Tibial nerve (tissue), 4 donors: ENCODE data around the gene OSTC. TPM values are rescaled to one million over a fixed set of nuclear protein-coding genes. Genes with fewer than 3 reads are reported as not detected.

ENCODE experiments used
- DNase-seq, 2 donors: peaks; one replicate each; pipeline ENCODE4 v3.0.0-alpha.2; 2019; ENCODE audit warnings: low spot score in 2 of 2
- H3K27ac ChIP-seq, 4 donors: fragments of 200-600 bp; sonication (generic) in 3 of 4; one replicate each; pipeline ENCODE4 v1.5.1; 2017 to 2019; ENCODE audit warnings: mild to moderate bottlenecking in 1 of 4
- H3K27me3 ChIP-seq, 2 donors: fragments of 200-600 bp; sonication (generic) in 1 of 2; one replicate each; pipeline versions ENCODE4 v1.5.1 to v1.6.0; 2017 to 2019
- H3K36me3 ChIP-seq, 3 donors: fragments of 200-600 bp; sonication (generic); one replicate each; pipeline ENCODE4 v1.5.1; 2018 to 2019
- H3K4me1 ChIP-seq, 4 donors: fragments of 200-600 bp; sonication (generic) in 3 of 4; one replicate each; pipeline ENCODE4 v1.5.1; 2017 to 2019
- H3K4me3 ChIP-seq, 4 donors: fragments of 200-600 bp; sonication (generic) in 3 of 4; one replicate each; pipeline ENCODE4 v1.5.1; 2017 to 2019; ENCODE audit warnings: mild to moderate bottlenecking in 1 of 4, moderate library complexity in 1 of 4
- H3K9me3 ChIP-seq, 4 donors: fragments of 200-600 bp; sonication (generic) in 3 of 4; one replicate each; pipeline ENCODE4 v1.5.1; 2017 to 2019
- EP300 ChIP-seq, 2 donors: sonication (generic); formaldehyde crosslinking; IDR thresholded peaks; one replicate each; pipeline ENCODE4 v1.6.1; 2017; ENCODE audit warnings: antibody characterized with exemption in 2 of 2, mild to moderate bottlenecking in 1 of 2
- POLR2A ChIP-seq, 2 donors: fragments of 450-650 bp; IDR thresholded peaks; one replicate each; pipeline ENCODE4 v1.6.1; 2017; ENCODE audit warnings: antibody characterized with exemption in 2 of 2, mild to moderate bottlenecking in 2 of 2, moderate library complexity in 2 of 2
- WGBS, 2 donors: methylation state at CpG; one replicate each; pipeline ENCODE4 v1.1.5; 2018; 5-methylcytosine and 5-hydroxymethylcytosine counted together
- total RNA-seq, 4 donors: library from RNA; depleted of rRNA; stranded (reverse); fragments of >200 nt; gene quantifications; one replicate each; pipeline ENCODE4 v1.1.0, GENCODE V29; 2016
- TF ChIP-seq, protein P1 (sequence below), 5 experiments: fragments of 200-600 bp in 3 of 5; fragments of 450-650 bp in 2 of 5; sonication (generic) in 3 of 5; IDR thresholded peaks; one replicate each; pipeline ENCODE4 v1.5.1; 2016 to 2019; ENCODE audit warnings: antibody characterized with exemption in 5 of 5, mild to moderate bottlenecking in 3 of 5, moderate library complexity in 2 of 5

OSTC gene
- total RNA-seq, 4 donors from 2014 or later: 36.4 to 63.0 (median 46.6) TPM

DNA sequence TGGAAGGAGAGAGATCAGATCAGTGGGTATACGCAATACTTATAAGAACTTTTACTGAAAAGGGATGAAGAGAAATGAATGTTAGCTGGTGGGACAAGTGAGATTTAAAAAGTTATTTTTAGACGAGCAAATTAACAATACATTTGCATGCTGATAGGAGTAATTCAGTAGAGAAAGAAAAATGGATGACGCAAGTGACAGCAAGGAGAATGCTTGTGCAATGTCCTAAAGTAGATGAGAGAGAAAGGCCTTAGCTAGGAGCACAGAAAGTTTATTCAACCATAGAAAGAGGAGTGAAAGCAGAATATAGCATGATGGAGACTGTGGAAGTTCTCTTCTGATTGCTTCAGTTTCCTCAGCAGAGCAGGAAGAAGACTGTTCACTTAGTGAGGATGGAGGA is 45.8 kb downstream of the OSTC start:
- H3K4me3 ChIP-seq: no peak overlapping the region
- H3K27me3 ChIP-seq: no peaks in the 10 kb centered on the region
- TF ChIP-seq, protein P1, sequence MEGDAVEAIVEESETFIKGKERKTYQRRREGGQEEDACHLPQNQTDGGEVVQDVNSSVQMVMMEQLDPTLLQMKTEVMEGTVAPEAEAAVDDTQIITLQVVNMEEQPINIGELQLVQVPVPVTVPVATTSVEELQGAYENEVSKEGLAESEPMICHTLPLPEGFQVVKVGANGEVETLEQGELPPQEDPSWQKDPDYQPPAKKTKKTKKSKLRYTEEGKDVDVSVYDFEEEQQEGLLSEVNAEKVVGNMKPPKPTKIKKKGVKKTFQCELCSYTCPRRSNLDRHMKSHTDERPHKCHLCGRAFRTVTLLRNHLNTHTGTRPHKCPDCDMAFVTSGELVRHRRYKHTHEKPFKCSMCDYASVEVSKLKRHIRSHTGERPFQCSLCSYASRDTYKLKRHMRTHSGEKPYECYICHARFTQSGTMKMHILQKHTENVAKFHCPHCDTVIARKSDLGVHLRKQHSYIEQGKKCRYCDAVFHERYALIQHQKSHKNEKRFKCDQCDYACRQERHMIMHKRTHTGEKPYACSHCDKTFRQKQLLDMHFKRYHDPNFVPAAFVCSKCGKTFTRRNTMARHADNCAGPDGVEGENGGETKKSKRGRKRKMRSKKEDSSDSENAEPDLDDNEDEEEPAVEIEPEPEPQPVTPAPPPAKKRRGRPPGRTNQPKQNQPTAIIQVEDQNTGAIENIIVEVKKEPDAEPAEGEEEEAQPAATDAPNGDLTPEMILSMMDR (IDR thresholded peaks at IDR 0.05): no peak
- TF ChIP-seq EP300 (IDR thresholded peaks at IDR 0.05) (no peak), POLR2A (IDR thresholded peaks at IDR 0.05) (no peak)
- DNase-seq: no peak
- H3K36me3 ChIP-seq: no peaks in the 10 kb centered on the region
- 81 to 89% methylated on average over 3 of the region's 3 CpGs for WGBS, 2 donors
- no peaks in the 10 kb centered on the region for H3K9me3 ChIP-seq
- H3K27ac ChIP-seq: no peak overlapping the region
- H3K4me1 ChIP-seq: peaks cover 0 to 4% (median 0%) of the 10 kb centered on the region in 4 donors

DNA sequence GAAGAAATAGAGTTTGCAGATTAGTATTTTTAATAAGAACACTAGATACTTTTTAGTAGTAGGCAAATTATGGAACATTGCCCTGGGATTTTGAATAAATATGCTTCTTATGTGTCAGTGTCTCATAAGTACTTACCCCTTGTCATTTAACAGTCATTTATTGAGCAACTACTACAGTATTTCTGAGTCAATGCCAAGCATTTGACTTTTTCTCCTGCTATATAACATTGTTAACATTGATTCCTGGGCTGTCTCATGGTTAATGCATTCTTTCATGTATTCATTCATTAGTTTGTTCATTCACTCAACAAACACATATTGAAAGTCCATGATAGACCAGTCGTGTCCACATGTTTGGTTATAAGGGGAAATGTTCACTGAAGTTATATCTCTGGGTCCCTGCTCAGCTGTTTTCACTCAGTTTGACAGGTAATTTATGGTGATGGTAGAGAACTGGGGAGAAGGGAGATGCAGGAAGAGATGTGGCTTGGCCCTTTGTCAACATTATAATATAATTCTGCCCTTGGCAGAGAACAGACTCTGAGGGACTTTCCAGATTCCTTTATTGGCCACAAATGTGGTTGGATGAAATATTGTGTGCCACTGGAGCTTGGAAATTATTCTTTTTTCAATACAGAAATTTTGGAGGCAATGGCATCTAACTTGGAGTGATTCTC is 49.8 kb downstream of the OSTC start:
- Histone ChIP-seq H3K4me1 (peaks cover 0 to 4% (median 0%) of the 10 kb centered on the region in 4 donors), H3K27me3 (no peaks in the 10 kb centered on the region), H3K36me3 (no peaks in the 10 kb centered on the region), H3K27ac (no peak overlapping the region), H3K9me3 (no peaks in the 10 kb centered on the region), H3K4me3 (no peak overlapping the region)
- TF ChIP-seq POLR2A (IDR thresholded peaks at IDR 0.05) (no peak), EP300 (IDR thresholded peaks at IDR 0.05) (no peak)
- TF ChIP-seq, protein P1 (IDR thresholded peaks at IDR 0.05): no peak
- 53% methylated on average over 1 of the region's 1 CpG for WGBS, 2 donors
- DNase-seq: no peak

DNA sequence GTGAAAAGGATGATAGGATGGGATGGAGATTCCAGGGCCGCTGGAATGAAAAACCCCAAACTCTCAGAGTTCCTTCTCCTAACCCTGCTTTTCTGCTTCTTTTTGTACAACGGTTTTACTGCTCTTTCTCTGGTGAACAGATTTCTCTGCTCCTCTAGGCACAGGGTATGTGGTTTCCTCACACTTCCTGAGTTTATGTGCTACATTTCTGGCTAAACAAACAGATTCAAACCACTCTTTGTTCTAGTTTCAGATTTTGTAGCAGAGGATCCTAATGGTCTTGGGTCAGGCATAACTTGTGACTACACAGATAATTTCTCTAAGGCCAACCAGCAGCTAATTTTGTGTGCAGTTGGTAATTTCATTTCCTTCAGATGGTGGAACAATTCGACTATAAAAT is 52.6 kb downstream of the OSTC start:
- no peak for DNase-seq
- WGBS, 2 donors: 45 to 49% methylated on average over 3 of the region's 3 CpGs
- no peaks in the 10 kb centered on the region for H3K9me3 ChIP-seq
- no peak overlapping the region for H3K4me3 ChIP-seq
- no peaks in the 10 kb centered on the region for H3K36me3 ChIP-seq
- H3K4me1 ChIP-seq: peaks cover 0 to 4% (median 0%) of the 10 kb centered on the region in 4 donors
- no peaks in the 10 kb centered on the region for H3K27me3 ChIP-seq
- H3K27ac ChIP-seq: no peak overlapping the region
- TF ChIP-seq EP300 (IDR thresholded peaks at IDR 0.05) (no peak), POLR2A (IDR thresholded peaks at IDR 0.05) (no peak)
- TF ChIP-seq, protein P1 (IDR thresholded peaks at IDR 0.05): no peak

DNA sequence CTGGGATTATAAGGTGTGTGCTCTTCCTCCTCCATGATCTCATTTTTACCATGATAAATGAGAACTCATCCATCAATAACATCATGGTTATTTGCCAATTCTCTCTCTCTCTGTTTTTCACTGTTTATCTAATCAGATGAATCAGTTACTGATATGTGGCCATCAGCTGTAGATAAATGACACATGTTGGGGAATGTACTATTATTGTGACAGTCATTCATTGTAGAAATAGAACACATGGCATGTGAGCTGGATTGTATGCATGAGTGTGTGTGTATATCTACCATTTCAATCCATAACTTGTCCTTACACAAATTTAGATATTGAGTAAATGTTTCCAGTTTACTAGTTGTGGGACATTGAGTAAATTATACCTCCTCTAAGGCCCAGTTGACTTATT is 53.0 kb downstream of the OSTC start:
- DNase-seq: no peak
- Histone ChIP-seq H3K9me3 (no peaks in the 10 kb centered on the region), H3K36me3 (no peaks in the 10 kb centered on the region), H3K4me1 (peaks cover 0 to 4% (median 0%) of the 10 kb centered on the region in 4 donors), H3K27ac (no peak overlapping the region), H3K4me3 (no peak overlapping the region), H3K27me3 (no peaks in the 10 kb centered on the region)
- TF ChIP-seq POLR2A (IDR thresholded peaks at IDR 0.05) (no peak), EP300 (IDR thresholded peaks at IDR 0.05) (no peak)

DNA sequence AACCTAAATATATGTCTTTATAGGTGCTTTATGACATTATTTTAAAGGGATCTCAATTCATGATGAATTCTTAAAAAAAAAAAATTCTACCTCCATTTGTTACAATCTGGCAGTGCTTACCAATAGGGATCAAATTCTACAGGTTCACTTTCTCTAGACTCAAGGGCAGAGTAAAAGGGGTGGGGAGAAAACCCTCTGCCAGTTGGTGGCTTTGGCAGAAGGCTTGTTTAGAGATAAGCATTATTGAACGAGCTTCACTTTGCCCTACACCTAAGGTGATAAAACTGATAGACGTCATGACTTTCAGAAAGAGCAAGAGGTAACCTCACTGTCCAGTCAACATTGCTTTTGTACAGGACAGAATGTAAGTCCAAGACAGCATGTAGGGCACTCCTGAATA is 53.6 kb downstream of the OSTC start:
- no peak for DNase-seq
- Histone ChIP-seq H3K27me3 (no peaks in the 10 kb centered on the region), H3K9me3 (no peaks in the 10 kb centered on the region), H3K4me3 (no peak overlapping the region), H3K27ac (no peak overlapping the region), H3K36me3 (no peaks in the 10 kb centered on the region), H3K4me1 (peaks cover 0 to 4% (median 0%) of the 10 kb centered on the region in 4 donors)
- no peak for TF ChIP-seq EP300 (IDR thresholded peaks at IDR 0.05)
- TF ChIP-seq, protein P1 (IDR thresholded peaks at IDR 0.05): no peak
- TF ChIP-seq POLR2A (IDR thresholded peaks at IDR 0.05): no peak
- WGBS, 2 donors: 81 to 84% methylated on average over 2 of the region's 2 CpGs
